Endodermal cell (in vitro differentiated cells): ENCODE results near the gene DYNLT2B. TPM values are rescaled to one million over a fixed set of nuclear protein-coding genes. Genes with fewer than 3 reads are reported as not detected.

Source experiments
- DNase-seq: peaks from one replicate; pipeline ENCODE4 v3.0.0-alpha.2; 2017
- H3K27ac ChIP-seq: 2 replicates; pipeline ENCODE4 v1.5.1; 2013; ENCODE audit warnings: mild to moderate bottlenecking, low read depth, low read length, moderate library complexity
- H3K27me3 ChIP-seq: 2 replicates; pipeline ENCODE4 v1.6.1; 2013; ENCODE audit warnings: mild to moderate bottlenecking, low read length, moderate library complexity; ENCODE audit not compliant: insufficient read depth, control insufficient read depth, poor library complexity, severe bottlenecking
- H3K36me3 ChIP-seq: 2 replicates; pipeline ENCODE4 v1.7.0; 2013; ENCODE audit warnings: mild to moderate bottlenecking, low read length, moderate library complexity; ENCODE audit not compliant: control insufficient read depth, insufficient read depth
- H3K4me1 ChIP-seq: one replicate; pipeline ENCODE4 v1.7.0; 2013; ENCODE audit warnings: low read length; ENCODE audit not compliant: control insufficient read depth, insufficient read depth
- H3K4me3 ChIP-seq: 2 replicates; pipeline ENCODE4 v1.5.1; 2013; ENCODE audit warnings: mild to moderate bottlenecking, low read length, moderate library complexity
- H3K9ac ChIP-seq: 2 replicates; pipeline ENCODE4 v1.6.1; 2013; ENCODE audit warnings: mild to moderate bottlenecking, low read length, moderate library complexity; ENCODE audit not compliant: poor library complexity, severe bottlenecking; ENCODE audit errors: extremely low read depth
- H3K9me3 ChIP-seq: 2 replicates; pipeline ENCODE4 v1.6.1; 2013; ENCODE audit warnings: mild to moderate bottlenecking, low read length, moderate library complexity; ENCODE audit not compliant: control insufficient read depth
- H3K27ac Mint-ChIP-seq: 2 replicates; pipeline ENCODE4 v1.8.0; 2020; ENCODE audit warnings: mixed read lengths
- H3K27me3 Mint-ChIP-seq: 2 replicates; pipeline ENCODE4 v1.8.0; 2021; ENCODE audit warnings: mild to moderate bottlenecking, mixed read lengths; ENCODE audit not compliant: insufficient read depth
- H3K36me3 Mint-ChIP-seq: 2 replicates; pipeline ENCODE4 v1.8.0; 2020; ENCODE audit warnings: low read depth, mixed read lengths
- H3K4me1 Mint-ChIP-seq: 2 replicates; pipeline ENCODE4 v1.8.0; 2020; ENCODE audit warnings: mixed read lengths
- H3K4me3 Mint-ChIP-seq: 2 replicates; pipeline ENCODE4 v1.8.0; 2020; ENCODE audit warnings: mild to moderate bottlenecking, moderate library complexity, mixed read lengths
- H3K9me3 Mint-ChIP-seq: 2 replicates; pipeline ENCODE4 v1.8.0; 2020; ENCODE audit warnings: mild to moderate bottlenecking, mixed read lengths
- CTCF ChIP-seq: fragments of 200-600 bp; sonication (generic); conservative IDR thresholded peaks from 2 replicates; pipeline ENCODE4 v1.5.0; 2021; ENCODE audit warnings: antibody characterized with exemption, mild to moderate bottlenecking
- WGBS, 2 experiments: methylation state at CpG; one replicate each; pipeline versions ENCODE4 v1.1.5 to v1.1.7; 2013; ENCODE audit warnings: missing lambda C conversion rate in 2 of 2, mixed read lengths in 1 of 2; ENCODE audit not compliant: insufficient coverage in 1 of 2, insufficient read length in 1 of 2; 5-methylcytosine and 5-hydroxymethylcytosine counted together
- total RNA-seq, 2 donors: library from RNA; stranded (reverse); fragmentation: NEBNext Ultra II Directional in 1 of 2; extraction: Animal tissue kit (Norgen Biotek cat#: 25700) in 1 of 2; gene quantifications; 2 replicates in 1 of 2; 3 replicates in 1 of 2; pipeline ENCODE4 v1.2.1, GENCODE V29; 2021

The DYNLT2B gene
- total RNA-seq, 2 donors from 2014 or later = 22.6 to 45.5 TPM

GRCh38 chr3:196332168-196332567 is 14.1 kb upstream of the DYNLT2B start:
- WGBS, 2 experiments = 93 to 94% methylated on average over 8 of the region's 8 CpGs

DNA sequence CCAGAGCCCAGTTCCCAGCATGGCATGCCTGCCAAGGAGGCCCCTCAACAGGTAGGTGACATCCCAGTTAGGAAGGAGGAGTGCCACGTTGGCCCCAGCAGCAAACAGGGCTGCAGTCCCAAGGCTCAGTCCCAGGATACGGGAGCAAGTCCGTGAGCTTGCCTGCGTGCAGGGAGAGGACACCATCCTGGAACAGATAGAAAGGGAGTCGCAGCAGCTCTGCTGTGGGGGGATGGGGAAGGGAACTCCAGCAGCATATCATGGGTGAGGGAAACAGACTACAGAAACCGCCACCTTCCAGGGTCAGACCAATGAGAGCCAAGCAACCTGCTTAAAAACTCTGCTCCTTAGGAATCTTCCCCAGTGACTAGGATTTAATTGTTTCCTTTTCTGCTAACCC is 9.4 kb upstream of the DYNLT2B start:
- WGBS, 2 experiments = 62 to 72% methylated on average over 3 to 6 of the region's 6 CpGs

More at GRCh38 chr3:196332168-196332567, 14.1 kb upstream of the DYNLT2B start:
- Histone ChIP-seq H3K4me1 (no peaks in the 10 kb centered on the region), H3K9me3 (no peaks in the 10 kb centered on the region), H3K36me3 (no peaks in the 10 kb centered on the region), H3K27ac (no peak overlapping the region), H3K9ac (no peak overlapping the region), H3K4me3 (no peak overlapping the region), H3K27me3 (no peaks in the 10 kb centered on the region)
- H3K27me3 Mint-ChIP-seq = no peaks in the 10 kb centered on the region
- peaks cover 5% of the 10 kb centered on the region for H3K4me1 Mint-ChIP-seq
- H3K9me3 Mint-ChIP-seq = no peaks in the 10 kb centered on the region
- DNase-seq = peak; percentile 17
- H3K4me3 Mint-ChIP-seq = no peak overlapping the region
- H3K36me3 Mint-ChIP-seq = no peaks in the 10 kb centered on the region
- H3K27ac Mint-ChIP-seq = no peak overlapping the region
- no peak for TF ChIP-seq CTCF

DNA sequence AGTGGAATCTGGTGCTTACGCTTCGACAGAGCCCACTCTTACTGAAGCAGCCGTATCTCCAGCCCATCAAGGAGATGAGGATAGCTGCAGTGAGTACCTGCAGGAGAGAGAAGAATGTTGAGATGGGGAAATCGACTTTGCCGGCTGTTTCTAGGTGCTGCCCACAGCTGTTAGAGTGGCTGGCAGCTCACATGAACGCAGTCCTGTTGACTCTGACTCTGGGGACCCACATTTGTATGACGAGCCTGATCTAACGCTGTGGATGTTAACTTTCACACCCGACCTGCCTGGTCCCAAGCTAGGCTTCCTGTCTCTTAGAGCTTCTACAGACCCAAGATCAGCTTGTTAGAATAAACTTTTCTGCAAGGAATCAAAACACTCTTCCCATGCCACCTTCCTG is 8.9 kb upstream of the DYNLT2B start:
- H3K4me1 Mint-ChIP-seq = peaks cover 5% of the 10 kb centered on the region
- H3K9me3 Mint-ChIP-seq = no peaks in the 10 kb centered on the region
- Histone ChIP-seq H3K4me1 (no peaks in the 10 kb centered on the region), H3K36me3 (no peaks in the 10 kb centered on the region), H3K9ac (no peak overlapping the region), H3K9me3 (no peaks in the 10 kb centered on the region), H3K27ac (no peak overlapping the region), H3K27me3 (no peaks in the 10 kb centered on the region), H3K4me3 (no peak overlapping the region)
- H3K27me3 Mint-ChIP-seq = no peaks in the 10 kb centered on the region
- H3K36me3 Mint-ChIP-seq = no peaks in the 10 kb centered on the region
- H3K4me3 Mint-ChIP-seq = no peak overlapping the region
- no peak overlapping the region for H3K27ac Mint-ChIP-seq
- WGBS, 2 experiments = 76 to 77% methylated on average over 9 of the region's 9 CpGs
- no peak for TF ChIP-seq CTCF
- DNase-seq = no peak

More for the DNA sequence above, 9.4 kb upstream of the DYNLT2B start:
- TF ChIP-seq CTCF = no peak
- no peaks in the 10 kb centered on the region for H3K4me1 ChIP-seq
- Mint-ChIP-seq H3K27me3 (no peaks in the 10 kb centered on the region), H3K27ac (peak overlapping the region; percentile 6), H3K36me3 (no peaks in the 10 kb centered on the region), H3K9me3 (no peaks in the 10 kb centered on the region), H3K4me3 (no peak overlapping the region), H3K4me1 (peaks cover 5% of the 10 kb centered on the region)
- no peaks in the 10 kb centered on the region for H3K9me3 ChIP-seq
- no peak overlapping the region for H3K27ac ChIP-seq
- H3K9ac ChIP-seq = no peak overlapping the region
- H3K4me3 ChIP-seq = no peak overlapping the region
- H3K36me3 ChIP-seq = no peaks in the 10 kb centered on the region
- DNase-seq = peak; percentile 58
- H3K27me3 ChIP-seq = no peaks in the 10 kb centered on the region
